ENCODE data around the gene MAP3K5.

The MAP3K5 gene

GRCh38 chr6:136742125-136742524 lies 50.2 kb downstream of the MAP3K5 start:
- DNase-seq: no peak

- peak; percentile 39 for DNase-seq
These were observed 52.0 kb downstream of the MAP3K5 start for GRCh38 chr6:136740050-136740974.

- DNase-seq: no peak
These were observed 52.8 kb downstream of the MAP3K5 start for GRCh38 chr6:136739501-136739900.

DNA sequence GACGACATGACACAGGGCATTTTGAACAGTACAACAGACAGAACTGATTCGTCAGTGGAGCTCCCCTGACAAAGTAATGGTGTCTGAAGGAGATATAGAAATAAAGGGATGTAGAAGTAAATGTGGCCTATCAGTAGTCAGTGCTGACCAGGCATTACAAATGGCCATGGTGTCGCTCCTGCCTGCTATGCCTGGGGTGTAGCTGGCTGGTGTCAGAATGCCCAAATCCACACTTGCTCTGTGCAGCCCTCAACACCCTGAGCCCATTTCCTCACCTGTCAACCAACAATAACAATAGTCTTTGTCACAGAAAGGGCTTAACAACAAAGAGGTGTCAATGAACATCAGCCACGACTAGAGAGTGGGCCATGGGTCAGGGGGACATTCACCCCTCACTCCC lies 53.2 kb downstream of the MAP3K5 start:
- no peak for DNase-seq

DNA sequence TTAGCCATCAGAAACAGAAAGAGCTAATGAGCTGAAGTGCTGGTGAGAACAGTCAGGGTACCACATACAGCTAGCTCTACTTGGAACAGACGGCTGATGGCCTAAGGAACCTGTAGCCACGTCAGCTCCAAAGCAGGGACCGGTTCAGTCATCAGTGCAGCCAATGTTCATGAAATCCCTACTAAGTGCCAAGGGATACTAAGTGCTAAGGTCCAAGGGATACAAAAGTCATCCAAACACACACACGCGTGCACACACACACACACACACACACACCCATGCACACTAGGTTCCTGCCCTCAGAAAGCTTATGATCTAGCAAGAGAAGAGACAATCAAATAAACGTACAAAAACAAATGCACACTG lies 53.6 kb downstream of the MAP3K5 start:
- no peak for DNase-seq

GRCh38 chr6:136737871-136738691 lies 54.2 kb downstream of the MAP3K5 start:
- DNase-seq: peak; percentile 27

- no peak for DNase-seq
These were observed 54.9 kb downstream of the MAP3K5 start for GRCh38 chr6:136737374-136737844.

GRCh38 chr6:136736281-136736960 lies 55.9 kb downstream of the MAP3K5 start:
- DNase-seq: no peak

DNA sequence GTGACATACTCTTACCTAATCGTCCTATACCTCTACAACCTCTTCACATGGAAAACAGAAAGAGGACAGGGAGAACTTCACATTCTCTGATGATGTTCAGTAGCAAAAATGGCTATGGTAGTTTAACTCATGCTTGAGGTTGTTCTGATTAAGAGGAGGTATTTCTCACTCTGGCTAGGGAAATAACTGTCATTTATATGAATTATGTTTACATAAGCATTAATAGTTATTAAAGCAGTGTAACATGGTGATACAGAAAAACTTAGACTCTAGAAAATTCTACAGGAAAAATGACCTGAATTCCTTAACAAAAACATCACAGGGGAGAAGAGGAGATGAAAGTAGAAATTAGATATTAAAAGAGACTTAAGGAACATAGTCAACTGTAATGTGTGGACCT lies 57.3 kb downstream of the MAP3K5 start:
- no peak for DNase-seq

DNA sequence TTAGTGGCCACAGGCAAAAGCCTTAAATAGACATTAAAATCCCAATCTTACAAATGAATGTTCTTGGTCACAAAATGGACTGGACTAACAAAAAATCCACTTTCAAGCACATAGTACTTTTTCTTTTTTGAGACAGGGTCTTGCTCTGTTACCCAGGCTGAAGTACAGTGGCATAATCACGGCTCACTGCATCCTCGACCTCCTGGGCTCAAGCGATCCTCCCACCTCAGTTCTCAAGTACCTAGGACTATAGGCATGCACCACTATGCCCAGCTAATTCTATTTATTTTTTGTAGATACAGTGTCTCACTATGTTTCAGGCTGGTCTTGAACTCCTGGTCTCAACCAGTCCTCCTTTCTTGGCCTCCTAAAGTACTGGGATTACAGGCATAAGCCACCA lies 59.4 kb downstream of the MAP3K5 start:
- no peak for DNase-seq

DNA sequence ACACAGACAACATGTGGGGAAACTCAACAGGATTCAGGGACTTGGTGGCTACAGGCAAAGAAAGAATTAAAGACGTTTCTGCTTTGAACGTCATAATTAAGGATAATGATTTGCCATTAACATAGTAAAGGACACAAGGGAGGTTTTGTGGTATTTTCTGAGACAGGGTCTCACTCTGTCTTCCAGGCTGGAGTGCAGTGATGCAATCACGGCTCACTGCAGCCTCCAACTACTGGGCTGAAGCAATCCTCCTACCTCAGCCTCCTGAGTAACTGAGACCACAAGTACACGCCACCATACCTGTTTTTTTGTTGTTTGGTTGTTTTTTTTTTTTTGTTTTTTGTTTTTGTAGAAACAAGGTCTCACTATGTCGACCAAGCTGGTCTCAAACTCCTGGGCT lies 62.4 kb downstream of the MAP3K5 start:
- DNase-seq: no peak

GRCh38 chr6:136728976-136729515 lies 63.2 kb downstream of the MAP3K5 start:
- no peak for DNase-seq

- no peak for DNase-seq
These were observed 64.0 kb downstream of the MAP3K5 start for GRCh38 chr6:136728033-136728939.

GRCh38 chr6:136726837-136727557 lies 65.3 kb downstream of the MAP3K5 start:
- DNase-seq: no peak

DNA sequence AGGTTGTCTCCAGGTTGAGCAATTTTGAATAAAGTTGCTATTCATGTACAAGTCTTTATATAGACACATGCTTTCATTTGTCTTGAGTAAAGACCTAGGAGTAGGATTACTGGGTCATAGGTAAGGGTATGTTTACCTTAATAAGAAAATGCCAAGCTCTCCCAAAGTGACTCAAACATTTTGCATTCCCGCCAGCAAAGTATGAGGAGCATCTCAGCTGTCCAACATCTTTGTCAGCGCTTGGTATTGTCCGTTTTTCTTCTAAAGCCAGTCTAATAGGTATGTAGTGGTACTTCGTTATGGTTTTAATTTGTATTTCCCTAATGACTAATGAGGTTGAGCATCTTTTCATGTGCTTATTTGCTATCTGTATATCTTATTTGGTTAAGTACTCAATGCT lies 67.2 kb downstream of the MAP3K5 start:
- DNase-seq: no peak

GRCh38 chr6:136723780-136724179 lies 68.5 kb downstream of the MAP3K5 start:
- DNase-seq: no peak

DNA sequence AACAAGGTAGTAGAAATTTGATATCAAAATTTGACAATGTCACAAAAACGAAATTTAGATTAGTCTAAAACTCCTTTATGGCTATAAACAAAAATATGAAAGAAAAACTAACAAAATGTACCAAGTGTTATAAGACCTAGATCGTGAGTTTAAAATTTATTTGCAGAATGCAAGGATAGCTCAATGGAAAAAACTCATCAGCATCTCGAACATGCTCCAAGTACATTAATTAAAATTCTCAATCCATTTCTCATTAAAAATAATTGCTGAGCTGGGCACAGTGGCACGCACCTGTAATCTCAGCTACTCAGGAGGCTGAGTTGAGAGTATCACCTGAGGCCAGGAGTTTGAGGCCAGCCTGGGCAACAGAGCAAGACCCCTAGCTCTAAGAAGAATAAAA lies 70.8 kb downstream of the MAP3K5 start:
- DNase-seq: no peak

GRCh38 chr6:136720045-136720770 lies 72.1 kb downstream of the MAP3K5 start:
- no peak for DNase-seq

- DNase-seq: peak; percentile 55
These were observed 72.8 kb downstream of the MAP3K5 start for GRCh38 chr6:136719280-136720044.

GRCh38 chr6:136718476-136718875 lies 73.8 kb downstream of the MAP3K5 start:
- no peak for DNase-seq
